Activated CD4-positive, CD25-positive, alpha-beta regulatory T cell (primary cell): ENCODE data around the gene NIPAL4.

ENCODE experiments used
- DNase-seq, 4 experiments: peaks; one replicate each; lab custom pipeline; 2025; lab: John Stamatoyannopoulos, UW

Gene NIPAL4

DNA sequence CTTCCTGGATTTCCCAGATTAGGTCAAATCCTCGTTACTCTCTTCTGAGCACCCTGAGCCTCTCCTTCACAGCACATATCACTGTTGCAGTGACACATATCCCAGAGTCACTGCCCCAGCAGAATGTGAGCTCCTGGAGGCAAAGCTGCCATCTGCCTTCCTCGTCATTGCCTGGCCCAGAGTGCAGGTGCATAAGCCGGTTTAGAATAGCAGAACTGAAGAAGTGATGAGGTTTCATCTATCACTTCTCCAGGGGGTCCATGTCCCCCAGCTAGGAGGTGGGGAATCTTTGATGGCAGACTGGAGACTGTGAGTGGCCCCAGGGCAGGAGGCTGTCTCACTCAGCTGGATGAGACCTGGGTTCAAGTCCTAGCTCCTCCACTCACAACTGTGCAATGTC, 25.8 kb downstream of the NIPAL4 start:
- DNase-seq = no peak

DNA sequence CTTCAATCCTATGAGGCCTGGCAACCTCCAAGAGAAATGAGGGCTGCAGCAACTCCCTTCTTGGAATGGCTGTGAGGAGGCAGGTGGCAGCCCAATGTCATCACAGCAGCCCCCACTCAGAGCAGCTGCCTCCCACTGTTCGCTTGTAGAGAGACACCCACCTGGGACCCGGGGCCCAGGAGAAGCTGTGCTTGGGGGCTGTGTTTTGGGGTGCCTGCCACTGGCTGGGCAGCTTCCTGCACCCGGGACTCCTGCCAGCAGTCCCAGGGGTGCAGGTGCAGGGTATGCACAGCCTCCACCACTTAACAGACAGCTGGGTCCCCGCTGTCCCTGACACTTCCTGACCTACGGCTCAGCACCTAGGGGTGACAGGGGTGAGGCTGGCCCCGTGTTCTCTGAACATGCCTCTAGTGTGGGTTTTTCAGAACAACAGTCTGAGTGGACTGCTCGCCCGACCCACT, 26.2 kb downstream of the NIPAL4 start:
- DNase-seq = no peak

DNA sequence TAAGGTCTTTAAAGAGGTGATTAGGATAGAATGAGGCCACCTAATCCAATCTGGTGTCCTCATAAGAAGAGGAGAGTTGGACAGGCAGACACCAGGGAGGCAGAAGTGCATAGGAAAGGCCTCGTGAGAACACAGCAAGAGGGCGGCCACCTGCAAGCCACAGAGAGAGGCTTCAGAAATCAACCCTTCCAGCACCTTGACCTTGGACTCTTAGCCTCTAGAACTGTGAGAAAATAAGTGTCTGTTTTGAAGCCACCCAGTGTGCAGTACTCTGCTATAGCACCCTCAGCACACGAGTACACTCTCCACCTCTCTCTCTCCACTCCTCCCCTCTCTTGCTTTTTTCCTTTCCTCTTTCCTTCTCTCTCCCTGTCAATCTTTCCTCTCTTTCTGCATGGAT, 26.8 kb downstream of the NIPAL4 start:
- DNase-seq = no peak

GRCh38 chr5:157487358-157487757, 27.3 kb downstream of the NIPAL4 start:
- DNase-seq = no peak

DNA sequence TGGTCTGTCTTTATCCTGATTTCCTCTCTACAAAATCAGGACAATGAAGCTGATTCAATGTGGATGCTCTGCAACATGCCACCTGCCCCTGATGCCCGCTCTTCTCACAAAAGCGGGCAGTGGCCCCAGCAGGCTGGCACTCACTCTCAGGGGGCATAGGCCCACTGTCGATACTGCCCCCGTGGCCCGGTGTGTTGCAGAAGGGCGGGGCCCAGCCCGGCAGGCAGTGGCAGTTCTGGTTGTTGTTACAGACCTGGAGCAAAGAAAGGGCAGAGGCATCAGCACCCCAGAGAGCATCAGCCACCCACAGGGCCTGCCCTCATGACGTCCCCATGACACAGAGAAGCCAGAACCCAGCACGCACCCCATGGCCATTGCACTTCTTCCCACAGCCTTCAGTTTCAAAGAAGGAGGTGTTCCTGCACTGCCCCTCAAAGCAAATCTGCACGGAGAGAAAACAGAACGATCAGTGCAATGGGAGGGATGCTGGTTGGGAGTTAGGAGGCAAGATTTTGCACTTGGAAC, 31.5 kb downstream of the NIPAL4 start:
- DNase-seq = no peak

GRCh38 chr5:157492886-157493285, 32.9 kb downstream of the NIPAL4 start:
- DNase-seq = no peak

DNA sequence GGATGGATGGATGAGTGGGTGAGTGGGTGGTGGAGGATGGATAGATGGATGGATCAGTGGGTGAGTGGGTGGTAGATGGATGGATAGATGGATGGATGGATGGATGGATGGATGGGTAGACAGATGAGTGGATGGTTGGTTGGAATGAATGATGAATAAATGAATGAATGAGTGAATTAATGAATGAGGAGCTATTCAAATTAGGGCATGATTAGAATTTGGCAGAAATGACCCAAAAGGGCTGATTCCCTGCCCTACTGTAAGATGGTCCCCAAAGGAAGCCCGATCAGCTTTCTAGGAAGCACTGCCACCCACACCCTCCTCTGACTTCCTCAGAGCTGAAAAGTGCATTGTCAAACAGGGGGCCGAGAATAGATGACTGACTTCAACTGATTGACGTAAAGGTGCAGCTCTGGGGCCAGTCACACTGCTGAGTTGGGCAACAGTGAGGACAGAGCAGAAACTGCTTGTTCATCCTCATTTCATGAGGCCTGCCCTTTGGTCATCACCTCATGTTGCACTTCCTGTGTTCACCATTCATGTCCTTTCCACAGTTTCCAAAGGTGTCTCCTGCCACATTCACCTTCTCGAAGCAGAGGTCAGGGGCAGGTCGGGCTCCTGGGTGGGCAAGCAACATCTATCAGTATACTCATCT, 34.3 kb downstream of the NIPAL4 start:
- no peak for DNase-seq

GRCh38 chr5:157496864-157497263, 36.9 kb downstream of the NIPAL4 start:
- no peak for DNase-seq

GRCh38 chr5:157497875-157498611, 38.0 kb downstream of the NIPAL4 start:
- DNase-seq = no peak

- DNase-seq = no peak
Measured at GRCh38 chr5:157502143-157502647, 42.2 kb downstream of the NIPAL4 start.

- no peak for DNase-seq
Measured at GRCh38 chr5:157504053-157504452, 44.0 kb downstream of the NIPAL4 start.

- no peak for DNase-seq
Measured at GRCh38 chr5:157505496-157505895, 45.5 kb downstream of the NIPAL4 start.

DNA sequence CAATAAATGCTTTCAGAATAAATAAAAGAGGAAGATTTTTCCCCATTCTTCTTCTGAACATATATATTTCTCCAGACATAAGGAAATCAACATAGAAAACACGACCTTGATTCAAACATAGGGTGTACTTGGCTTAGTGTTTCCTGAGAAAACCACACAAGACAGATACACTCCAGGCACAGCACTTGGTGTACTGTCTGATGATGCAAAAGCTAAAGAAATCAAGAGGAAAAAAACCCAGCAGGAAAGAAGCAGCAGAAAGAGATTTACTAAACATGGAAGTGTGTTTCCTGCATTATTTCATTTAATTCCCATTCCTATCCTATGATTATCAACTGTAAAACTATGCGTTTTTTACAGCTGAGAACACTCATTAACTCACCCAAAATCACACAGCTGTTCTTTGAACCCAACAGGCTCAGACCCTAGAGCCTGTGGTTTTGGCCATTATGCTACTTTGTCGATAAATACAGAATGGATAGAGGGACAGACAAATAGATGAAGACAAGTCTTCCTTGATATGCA, 46.1 kb downstream of the NIPAL4 start:
- DNase-seq = no peak

- no peak for DNase-seq
Measured at GRCh38 chr5:157506981-157507780, 47.2 kb downstream of the NIPAL4 start.

DNA sequence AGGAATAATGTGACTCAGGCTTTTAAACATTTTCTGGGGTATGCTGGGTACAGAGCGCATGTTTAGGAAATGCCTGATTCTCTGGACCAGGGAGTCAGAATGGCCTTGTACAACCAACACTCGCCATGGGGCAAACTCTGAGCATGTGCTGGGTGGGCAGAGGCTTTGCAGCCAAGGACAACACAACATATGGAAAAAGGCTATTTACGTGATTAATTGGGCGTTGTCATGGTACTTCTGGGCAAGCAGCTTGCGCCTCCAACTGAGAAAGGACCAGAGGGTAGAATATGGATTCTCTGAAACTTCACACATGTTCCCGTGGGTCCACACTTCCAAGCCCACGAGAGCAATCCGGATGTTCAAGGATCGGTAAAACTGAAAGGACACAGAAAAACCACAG, 49.1 kb downstream of the NIPAL4 start:
- no peak for DNase-seq

GRCh38 chr5:157509587-157509986, 49.6 kb downstream of the NIPAL4 start:
- DNase-seq = no peak

DNA sequence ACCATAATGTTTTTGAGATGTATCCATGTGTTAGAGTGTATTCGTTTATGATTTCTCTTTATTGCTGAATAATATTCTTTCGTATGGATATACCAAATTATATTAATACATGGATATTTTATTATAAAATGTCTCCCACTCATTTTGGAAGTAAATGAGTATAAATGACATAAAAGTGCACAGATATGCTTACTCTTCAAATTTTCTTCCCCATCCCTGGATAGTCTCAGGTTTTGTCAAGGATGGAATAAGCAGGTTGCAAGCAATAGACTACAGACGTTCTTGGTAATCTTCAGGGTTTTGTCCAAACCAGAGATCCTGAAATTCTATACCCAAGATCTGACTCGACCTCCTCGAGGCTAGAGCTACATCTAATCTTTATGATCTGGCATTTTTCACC, 50.7 kb downstream of the NIPAL4 start:
- no peak for DNase-seq

- DNase-seq = no peak
Measured at GRCh38 chr5:157511651-157512644, 51.9 kb downstream of the NIPAL4 start.

DNA sequence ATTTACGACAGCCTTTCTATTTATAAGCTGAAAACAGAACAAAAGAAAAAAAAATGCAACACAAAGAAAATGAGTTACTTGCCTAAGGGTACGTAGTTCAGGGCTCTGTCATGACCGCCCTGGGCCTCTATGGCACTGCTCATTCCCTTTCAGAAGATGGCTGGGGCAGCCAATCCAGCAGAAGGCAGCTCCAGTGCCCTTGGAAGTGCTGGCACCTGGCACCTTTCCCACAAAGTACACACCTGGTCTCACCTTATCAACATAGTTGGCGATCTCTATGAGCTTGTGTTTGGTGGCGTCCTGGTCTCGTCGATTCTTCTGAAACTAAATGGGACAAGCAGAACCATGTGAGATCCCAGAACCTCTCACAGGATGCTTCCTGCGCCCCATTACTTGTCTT, 53.2 kb downstream of the NIPAL4 start:
- no peak for DNase-seq

- DNase-seq = no peak
Measured at GRCh38 chr5:157514974-157515373, 55.0 kb downstream of the NIPAL4 start.

DNA sequence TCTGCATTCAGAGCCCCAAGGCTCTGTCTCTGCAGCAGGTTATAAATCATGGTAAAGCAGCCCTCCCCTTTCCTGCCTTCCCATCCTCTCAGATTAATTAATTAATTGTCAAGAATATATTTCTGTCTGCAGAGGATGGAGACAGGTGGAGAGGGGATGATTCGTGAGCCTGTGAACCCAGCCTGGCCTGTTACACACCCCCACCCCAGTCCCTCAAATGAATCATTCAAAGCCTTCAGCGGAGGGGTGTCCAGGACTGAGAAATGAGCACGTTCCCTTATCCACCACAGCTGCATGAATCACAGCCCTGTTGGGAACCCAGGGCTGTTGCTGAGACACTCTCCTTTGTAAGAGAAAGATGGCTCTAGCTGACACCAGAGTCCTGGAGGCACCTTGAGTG, 56.0 kb downstream of the NIPAL4 start:
- DNase-seq = no peak
